ENCODE data around the gene SRMS. TPM values are rescaled to one million over a fixed set of nuclear protein-coding genes. Genes with fewer than 3 reads are reported as not detected.
A peak's percentile ranks its signal among the peaks of the same experiment; 100 is the strongest.

Gene SRMS
- total RNA-seq, 1 experiment from 2014 or later, result 0.79 TPM

DNA sequence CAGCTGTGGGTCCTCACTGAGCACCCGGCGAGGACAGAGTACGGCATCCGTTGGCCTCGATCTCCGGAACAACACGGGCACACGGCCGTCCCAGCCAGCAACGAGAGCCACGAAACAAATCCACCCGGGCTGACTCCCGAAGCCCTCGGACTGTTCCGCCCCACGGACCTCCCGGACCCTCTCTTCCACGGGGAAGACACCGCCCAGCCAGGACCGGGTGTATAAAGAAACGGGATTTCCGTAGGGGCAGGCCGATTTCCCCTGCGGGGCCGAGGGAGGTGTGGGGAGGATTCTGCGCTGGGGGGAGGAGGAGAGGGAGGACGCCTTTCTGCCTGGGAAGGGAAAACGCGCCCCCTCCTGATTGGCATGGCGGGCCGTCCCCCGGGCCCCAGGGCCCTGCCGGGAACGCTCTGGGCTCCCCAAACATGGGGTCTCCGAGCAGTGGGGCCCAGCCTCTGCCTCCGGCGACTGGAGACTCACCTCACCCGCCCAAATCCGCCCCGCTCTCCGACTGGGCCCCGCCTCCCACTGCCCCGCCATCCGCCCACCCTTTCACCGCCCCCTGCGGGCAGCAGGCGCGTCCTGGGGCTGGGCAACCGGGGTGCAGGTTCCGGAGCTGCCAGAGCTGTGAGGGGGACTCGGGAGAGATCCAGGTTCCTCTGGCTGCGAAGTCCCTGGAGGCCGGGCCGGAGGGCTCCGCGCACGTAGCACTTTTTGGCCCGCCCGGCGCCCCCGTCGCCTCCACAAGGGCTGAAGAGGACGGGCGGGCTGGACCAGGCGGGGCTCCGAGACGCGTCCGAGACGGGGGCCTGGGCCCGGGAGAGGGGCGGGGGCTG is 27.7 kb downstream of the SRMS start:
- Histone ChIP-seq H3K4ac (ENCODE audit: low read depth, low read length) (no peak overlapping the region), H2AK5ac (ENCODE audit: insufficient read length, low read length) (no peak overlapping the region), H3K14ac (ENCODE audit: insufficient read depth, low read length) (peak overlapping the region; percentile 78), H3K23ac (ENCODE audit: insufficient read length, low read depth, low read length) (no peak overlapping the region), H3K27me3 (ENCODE audit: insufficient read depth, low read length) (no peaks in the 10 kb centered on the region), H3K9me3 (ENCODE audit: control insufficient read depth, low read depth, low read length) (no peaks in the 10 kb centered on the region), H2BK120ac (ENCODE audit: low read depth, low read length, poor library complexity, severe bottlenecking) (no peak overlapping the region), H3K23me2 (ENCODE audit: insufficient read length, low read depth, low read length, poor library complexity, severe bottlenecking) (peaks cover 10% of the 10 kb centered on the region), H3K9ac (ENCODE audit: extremely low read depth, insufficient read length, low read length) (peak overlapping the region; percentile 51), H3K4me2 (ENCODE audit: insufficient read depth, insufficient read length, low read length) (peak overlapping the region; percentile 72), H3K79me2 (ENCODE audit: insufficient read depth, low read length) (no peaks in the 10 kb centered on the region; the same call in 1 of the 2 replicates), H2BK5ac (ENCODE audit: insufficient read length, low read length) (no peak overlapping the region), H2AFZ (ENCODE audit: low read length) (no peak overlapping the region), H4K91ac (ENCODE audit: insufficient read length, low read depth, low read length) (no peak overlapping the region), H3T11ph (ENCODE audit: low read length) (no peak overlapping the region), H3K27ac (ENCODE audit: insufficient read length, low read depth, low read length) (no peak overlapping the region), H3K18ac (ENCODE audit: insufficient read length, low read depth, low read length) (peak overlapping the region; percentile 39), H3K4me1 (ENCODE audit: insufficient read depth, low read length) (no peaks in the 10 kb centered on the region; the same call in 1 of the 2 replicates), H4K8ac (replicated peaks; ENCODE audit: insufficient read length, low read depth, low read length) (no peak overlapping the region), H2BK20ac (ENCODE audit: low read depth, low read length, poor library complexity, severe bottlenecking) (no peak overlapping the region), H3K56ac (ENCODE audit: insufficient read length, low read depth, low read length) (no peak overlapping the region), H2BK12ac (ENCODE audit: insufficient read length, low read depth, low read length) (no peak overlapping the region), H3K79me1 (ENCODE audit: insufficient read depth, low read depth, low read length, poor library complexity, severe bottlenecking) (peaks cover 4% of the 10 kb centered on the region), H4K20me1 (ENCODE audit: control insufficient read depth, insufficient read depth, insufficient read length) (no peaks in the 10 kb centered on the region), H4K5ac (ENCODE audit: insufficient read length, low read depth, low read length) (peak overlapping the region; percentile 64), H2BK15ac (ENCODE audit: low read depth, low read length) (no peak overlapping the region)
- peaks cover 2 to 25% of the 10 kb centered on the region in 2 experiments; a peak in 3 of 4 replicates for H3K4me1 Mint-ChIP-seq
- H3K9me3 Mint-ChIP-seq, result peaks cover 7 to 17% of the 10 kb centered on the region in 2 experiments; a peak in 4 of 5 replicates
- WGBS (ENCODE audit: extremely low coverage, insufficient read length, low lambda C conversion rate), result no CpG with 5 or more reads among the region's 72 CpGs
- H3K27me3 Mint-ChIP-seq (ENCODE audit: low read depth), result peaks cover 15% of the 10 kb centered on the region
- H3K36me3 Mint-ChIP-seq (ENCODE audit: insufficient read depth in 1 of 3, low read depth in 3 of 3), result peaks cover 20 to 49% (median 24%) of the 10 kb centered on the region in 3 experiments; a peak in 6 of 7 replicates
- peak; percentile 80 for DNase-seq
- H3K4me3 Mint-ChIP-seq, result peak overlapping the region; percentile 63 to 85
- H3K27ac Mint-ChIP-seq, result peak overlapping the region in 1 of 3 experiments; percentile 52; a peak in 1 of 7 replicates
- TF ChIP-seq, protein P1, sequence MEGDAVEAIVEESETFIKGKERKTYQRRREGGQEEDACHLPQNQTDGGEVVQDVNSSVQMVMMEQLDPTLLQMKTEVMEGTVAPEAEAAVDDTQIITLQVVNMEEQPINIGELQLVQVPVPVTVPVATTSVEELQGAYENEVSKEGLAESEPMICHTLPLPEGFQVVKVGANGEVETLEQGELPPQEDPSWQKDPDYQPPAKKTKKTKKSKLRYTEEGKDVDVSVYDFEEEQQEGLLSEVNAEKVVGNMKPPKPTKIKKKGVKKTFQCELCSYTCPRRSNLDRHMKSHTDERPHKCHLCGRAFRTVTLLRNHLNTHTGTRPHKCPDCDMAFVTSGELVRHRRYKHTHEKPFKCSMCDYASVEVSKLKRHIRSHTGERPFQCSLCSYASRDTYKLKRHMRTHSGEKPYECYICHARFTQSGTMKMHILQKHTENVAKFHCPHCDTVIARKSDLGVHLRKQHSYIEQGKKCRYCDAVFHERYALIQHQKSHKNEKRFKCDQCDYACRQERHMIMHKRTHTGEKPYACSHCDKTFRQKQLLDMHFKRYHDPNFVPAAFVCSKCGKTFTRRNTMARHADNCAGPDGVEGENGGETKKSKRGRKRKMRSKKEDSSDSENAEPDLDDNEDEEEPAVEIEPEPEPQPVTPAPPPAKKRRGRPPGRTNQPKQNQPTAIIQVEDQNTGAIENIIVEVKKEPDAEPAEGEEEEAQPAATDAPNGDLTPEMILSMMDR (conservative IDR thresholded peaks at IDR 0.05), result peak; percentile 41; the same call in 2 of the 3 replicates

Data from H9 (cell line).